Panc1 (cell line): ENCODE results near the gene TTC28.
"Not testable (repeated sequence)": the region's sequence is repeated elsewhere in the genome, so short reads cannot be mapped to it uniquely, and the experiment has no call there.

ENCODE experiments used
- CTCF ChIP-seq: fragments of 450-650 bp; IDR thresholded peaks from 2 replicates; pipeline ENCODE4 v1.5.1; 2017; ENCODE audit warnings: mild to moderate bottlenecking
- POLR2AphosphoS5 ChIP-seq: IDR thresholded peaks from 2 replicates; pipeline ENCODE4 v1.6.1; 2012; ENCODE audit warnings: mild to moderate bottlenecking, low read depth, low read length, moderate library complexity
- REST ChIP-seq, 2 experiments: IDR thresholded peaks; 2 replicates each; pipeline ENCODE4 v1.6.1; 2011 to 2012; ENCODE audit warnings: low read depth in 2 of 2, control low read depth in 1 of 2, low read length in 1 of 2, mild to moderate bottlenecking in 1 of 2, moderate library complexity in 1 of 2; ENCODE audit not compliant: insufficient read depth in 1 of 2
- SIN3A ChIP-seq: IDR thresholded peaks from 2 replicates; pipeline ENCODE4 v1.6.1; 2012; ENCODE audit warnings: low read depth, mild to moderate bottlenecking, low read length, moderate library complexity, borderline replicate concordance; ENCODE audit not compliant: insufficient read depth
- TCF7L2 ChIP-seq: IDR thresholded peaks from 2 replicates; pipeline ENCODE4 v1.6.1; 2011; ENCODE audit warnings: mild to moderate bottlenecking, low read depth, low read length, inconsistent platforms

GRCh38 chr22:28560743-28561101 lies 118.9 kb downstream of the TTC28 start:
- not testable (repeated sequence) for TF ChIP-seq REST (IDR thresholded peaks at IDR 0.05; ENCODE audit: insufficient read depth in 1 of 2, low read depth in 2 of 2, low read length in 1 of 2); POLR2AphosphoS5; CTCF; TCF7L2; SIN3A
